ENCODE data around the gene RELN.
"Not testable (repeated sequence)": the region's sequence is repeated elsewhere in the genome, so short reads cannot be mapped to it uniquely, and the experiment has no call there.

RELN gene

GRCh38 chr7:103989200-103989784 is at the start of gene RELN:
RELN (minus strand) TSS chr7:103989658; CDS start chr7:103989356, 302 bp downstream.
- peak within 1 kb of the TSS; percentile 38 for H3K4me3 ChIP-seq (ENCODE audit: low read depth, low read length)

DNA sequence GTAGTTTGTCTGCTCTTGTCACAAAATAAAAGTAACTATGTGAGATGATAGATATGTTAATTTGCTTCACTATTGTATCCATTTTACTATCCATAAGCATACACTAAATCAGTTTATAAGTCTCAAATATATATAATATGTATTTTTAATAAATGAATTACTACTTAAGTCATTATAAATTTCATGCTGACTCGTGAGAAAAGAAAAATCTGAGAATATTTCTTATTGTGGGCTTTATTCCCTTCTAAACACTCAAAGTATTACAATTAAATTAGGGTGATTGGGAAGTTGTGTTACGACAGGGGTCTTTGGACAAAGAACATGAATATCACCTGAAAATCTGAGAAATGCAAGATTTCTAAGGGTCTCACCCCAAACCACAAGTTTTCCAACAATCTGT is 48.7 kb upstream of the RELN start:
- H3K4me3 ChIP-seq (ENCODE audit: low read depth, low read length): no peak overlapping the region

DNA sequence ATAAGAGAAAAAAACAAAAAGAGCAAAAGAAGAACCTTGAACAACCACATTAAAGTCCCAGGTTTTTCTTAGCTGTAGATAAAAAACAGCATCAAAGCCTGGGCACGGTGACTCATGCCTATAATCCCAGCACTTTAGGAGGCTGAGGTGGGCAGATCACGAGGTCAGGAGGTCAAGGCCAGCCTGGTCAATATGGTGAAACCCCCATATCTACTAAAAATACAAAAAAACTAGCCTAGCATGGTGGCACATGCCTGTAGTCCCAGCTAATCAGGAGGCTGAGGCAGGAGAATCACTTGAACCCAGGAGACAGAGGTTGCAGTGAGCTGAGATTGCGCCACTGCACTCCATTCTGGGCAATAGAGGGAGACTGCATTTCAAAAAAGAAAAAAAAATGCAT is 47.4 kb upstream of the RELN start:
- not testable (repeated sequence) for H3K4me3 ChIP-seq (ENCODE audit: low read depth, low read length)

- no peak overlapping the region for H3K4me3 ChIP-seq (ENCODE audit: low read depth, low read length)
Measured at GRCh38 chr7:104035351-104035750, 45.9 kb upstream of the RELN start.

DNA sequence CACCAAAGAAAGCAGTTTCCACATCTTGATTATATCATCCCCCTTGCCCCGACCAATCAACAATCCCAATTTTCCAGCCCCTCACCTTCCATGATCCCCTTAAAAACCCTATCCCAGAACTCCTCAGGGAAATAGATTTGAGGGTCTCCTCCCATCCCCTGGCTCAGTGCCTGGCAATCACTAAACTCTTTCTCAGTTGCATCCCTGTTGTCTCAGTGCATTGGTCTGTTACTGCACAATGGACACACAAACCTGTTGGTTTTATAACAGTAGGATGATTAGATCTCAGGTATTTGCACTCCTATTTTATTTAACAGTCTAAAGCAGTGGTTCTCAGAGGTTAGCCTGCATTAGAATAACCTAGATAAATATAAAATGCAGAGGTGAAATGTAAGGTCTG is 45.2 kb upstream of the RELN start:
- H3K4me3 ChIP-seq (ENCODE audit: low read depth, low read length): no peak overlapping the region

GRCh38 chr7:104033837-104034236 is 44.4 kb upstream of the RELN start:
- H3K4me3 ChIP-seq (ENCODE audit: low read depth, low read length): no peak overlapping the region

DNA sequence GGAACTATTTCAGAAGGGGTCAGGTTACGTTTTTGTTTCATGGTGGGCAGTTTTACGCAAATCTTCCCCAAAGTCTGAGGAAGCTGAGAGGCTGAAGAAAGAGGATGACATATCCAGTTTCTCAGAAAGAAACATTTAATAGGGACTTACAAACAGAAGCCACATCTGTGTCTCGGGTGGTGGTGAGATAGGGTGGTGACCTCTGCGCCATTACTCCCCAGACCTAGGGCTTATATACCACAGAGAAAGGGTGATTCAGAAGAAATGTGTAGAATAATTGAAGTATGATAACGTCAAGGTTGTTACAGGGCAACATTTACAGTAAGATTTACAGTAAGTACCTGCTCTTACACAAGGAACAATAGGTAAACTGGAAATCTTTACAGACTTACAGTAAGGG is 43.0 kb upstream of the RELN start:
- H3K4me3 ChIP-seq (ENCODE audit: low read depth, low read length): no peak overlapping the region

- H3K4me3 ChIP-seq (ENCODE audit: low read depth, low read length): no peak overlapping the region
Measured at GRCh38 chr7:104029765-104030164, 40.3 kb upstream of the RELN start.

DNA sequence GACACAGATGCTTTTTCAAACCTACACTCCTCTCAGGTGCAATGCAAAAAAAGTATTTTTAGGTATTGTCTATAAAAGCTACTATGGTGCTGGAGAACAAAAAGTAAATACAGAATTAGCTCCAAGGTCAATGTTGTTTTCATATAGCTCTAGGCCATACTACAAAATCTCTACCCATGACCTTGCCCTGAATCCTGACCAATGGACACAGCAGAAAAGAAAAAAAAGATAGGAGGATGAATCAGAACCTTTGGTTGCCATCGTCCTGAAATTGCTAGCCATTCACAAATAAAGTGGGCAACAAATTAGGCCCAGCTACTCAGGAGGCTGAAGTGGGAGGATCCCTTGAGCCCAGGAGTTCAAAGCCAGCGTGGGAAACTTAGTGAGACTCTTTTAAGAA is 35.2 kb upstream of the RELN start:
- no peak overlapping the region for H3K4me3 ChIP-seq (ENCODE audit: low read depth, low read length)

GRCh38 chr7:104023100-104023499 is 33.6 kb upstream of the RELN start:
- H3K4me3 ChIP-seq (ENCODE audit: low read depth, low read length): no peak overlapping the region

- H3K4me3 ChIP-seq (ENCODE audit: low read depth, low read length): no peak overlapping the region
Measured at GRCh38 chr7:104018425-104018824, 29.0 kb upstream of the RELN start.

DNA sequence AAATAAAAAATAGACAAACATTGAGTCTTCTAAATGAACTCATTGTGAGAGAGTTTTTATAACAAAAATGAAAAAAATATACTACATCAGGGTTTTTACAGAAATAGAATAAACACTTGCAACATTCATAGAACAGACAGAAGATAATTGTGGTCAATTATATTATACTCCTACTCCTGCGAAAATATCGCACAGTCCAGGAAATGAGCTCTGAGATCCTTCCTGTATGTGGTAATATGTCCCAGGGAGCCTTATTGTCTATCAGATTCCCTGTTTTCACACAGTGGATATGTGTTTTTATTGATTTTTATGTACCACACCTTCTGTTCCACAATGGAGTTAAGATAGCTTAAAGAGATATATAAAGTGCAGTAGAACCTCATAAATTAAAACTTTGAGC is 27.5 kb upstream of the RELN start:
- H3K4me3 ChIP-seq (ENCODE audit: low read depth, low read length): no peak overlapping the region

- no peak overlapping the region for H3K4me3 ChIP-seq (ENCODE audit: low read depth, low read length)
Measured at GRCh38 chr7:104012835-104013234, 23.4 kb upstream of the RELN start.

GRCh38 chr7:104011829-104012228 is 22.4 kb upstream of the RELN start:
- H3K4me3 ChIP-seq (ENCODE audit: low read depth, low read length): no peak overlapping the region

- no peak overlapping the region for H3K4me3 ChIP-seq (ENCODE audit: low read depth, low read length)
Measured at GRCh38 chr7:104010052-104010909, 20.8 kb upstream of the RELN start.

DNA sequence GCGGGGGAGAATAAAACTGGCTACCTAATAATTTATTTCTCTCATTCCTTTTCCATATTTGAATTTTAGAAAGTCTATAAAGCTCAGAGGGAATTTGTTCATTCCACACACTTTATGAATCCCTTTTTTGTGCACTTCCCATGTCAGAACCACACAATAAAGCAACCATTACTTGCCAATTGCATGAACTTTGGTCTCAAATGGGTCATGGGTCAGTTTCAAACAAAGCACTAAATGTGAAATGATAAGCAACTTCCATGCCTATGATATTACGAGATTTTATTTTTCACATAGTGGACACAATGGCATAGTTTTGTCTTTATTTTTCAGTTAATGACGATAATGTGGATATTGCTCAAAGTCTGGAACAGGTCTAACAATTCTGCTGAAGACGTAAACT is 18.6 kb upstream of the RELN start:
- H3K4me3 ChIP-seq (ENCODE audit: low read depth, low read length): no peak overlapping the region

DNA sequence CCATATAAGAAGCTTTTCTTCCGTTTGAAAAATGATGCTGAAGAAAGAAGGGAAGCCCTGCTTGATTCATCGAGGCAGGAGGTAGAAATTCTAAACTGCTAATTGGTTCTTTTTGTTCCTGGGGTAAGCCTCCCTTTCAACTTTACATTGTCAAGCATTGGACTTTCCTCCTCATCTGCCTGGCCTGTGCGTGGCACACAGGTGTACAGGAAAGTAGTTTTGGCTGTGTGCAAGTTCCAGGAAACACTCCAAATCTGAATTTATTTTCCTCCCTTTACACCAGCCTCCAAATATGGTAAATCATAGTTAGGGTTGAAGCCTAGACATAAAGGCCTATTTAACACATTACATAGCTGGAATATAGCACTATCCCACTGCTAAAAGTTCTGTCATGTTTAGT is 18.2 kb upstream of the RELN start:
- no peak overlapping the region for H3K4me3 ChIP-seq (ENCODE audit: low read depth, low read length)

GRCh38 chr7:104005197-104005596 is 15.7 kb upstream of the RELN start:
- no peak overlapping the region for H3K4me3 ChIP-seq (ENCODE audit: low read depth, low read length)

- no peak overlapping the region for H3K4me3 ChIP-seq (ENCODE audit: low read depth, low read length)
Measured at GRCh38 chr7:103996639-103997038, 7.2 kb upstream of the RELN start.

DNA sequence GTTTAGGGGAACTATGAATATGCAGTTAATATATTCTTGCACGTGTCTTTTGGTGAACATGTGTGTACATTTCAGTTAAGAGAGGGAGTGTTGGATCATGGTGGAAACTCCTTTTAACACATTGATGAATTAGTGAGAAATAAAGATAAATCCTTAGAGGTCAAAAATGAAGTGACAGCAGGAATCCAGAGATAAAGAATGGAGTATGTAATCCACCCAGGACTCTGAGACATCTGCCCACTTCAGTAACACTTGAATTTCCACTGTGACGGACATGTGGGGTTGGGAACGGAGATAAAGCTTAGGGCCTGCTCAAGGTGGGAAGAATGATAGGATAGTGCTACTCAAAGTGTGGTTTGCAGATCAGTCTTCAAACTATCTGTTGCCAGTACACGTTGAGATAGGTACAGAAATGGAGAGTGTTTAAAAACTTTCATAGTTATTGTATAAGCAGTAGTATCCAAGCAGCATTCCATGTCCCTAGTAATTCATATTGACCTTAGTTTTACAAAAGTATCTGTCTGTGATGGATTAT is 6.6 kb upstream of the RELN start:
- no peak overlapping the region for H3K4me3 ChIP-seq (ENCODE audit: low read depth, low read length)

DNA sequence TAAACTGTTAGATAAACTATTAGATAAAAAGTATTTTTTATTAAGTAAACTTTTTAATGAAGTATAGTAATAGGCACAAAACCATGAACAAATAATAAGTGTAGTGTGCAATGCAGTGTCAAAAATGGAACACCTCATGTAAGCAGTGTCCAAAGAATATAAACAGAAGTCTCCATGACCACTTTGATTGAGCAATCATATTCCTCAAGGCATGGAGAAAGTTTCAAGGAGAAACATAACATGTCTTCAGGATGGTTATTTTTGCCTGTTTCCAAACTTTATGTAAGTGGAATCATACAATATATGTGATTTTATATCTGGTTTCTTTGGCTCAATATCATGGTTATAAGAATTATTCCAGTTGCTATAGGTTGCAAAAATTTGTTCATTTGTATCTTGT is 6.1 kb upstream of the RELN start:
- H3K4me3 ChIP-seq (ENCODE audit: low read depth, low read length): no peak overlapping the region

DNA sequence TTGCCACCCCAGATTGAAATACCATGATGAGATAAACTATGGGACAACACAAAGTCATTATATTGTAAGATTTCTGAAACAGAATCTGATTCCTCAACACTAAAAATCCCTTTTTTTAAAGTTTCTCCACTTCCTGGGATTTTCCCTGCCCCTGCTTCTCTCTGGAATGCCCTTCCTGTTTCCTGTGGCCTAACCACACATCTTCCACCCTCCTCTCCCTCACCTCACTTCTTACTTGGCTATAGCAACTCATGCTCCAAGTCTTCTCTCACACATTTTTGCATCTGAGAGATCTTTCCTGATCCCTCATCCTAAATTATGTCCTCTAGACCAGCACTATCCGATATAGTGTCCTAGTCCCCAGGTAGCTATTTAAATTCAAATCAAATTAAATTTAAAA is 4.1 kb upstream of the RELN start:
- H3K4me3 ChIP-seq (ENCODE audit: low read depth, low read length): no peak overlapping the region
